Measurements from ENCODE around the gene SORCS2.

DNA sequence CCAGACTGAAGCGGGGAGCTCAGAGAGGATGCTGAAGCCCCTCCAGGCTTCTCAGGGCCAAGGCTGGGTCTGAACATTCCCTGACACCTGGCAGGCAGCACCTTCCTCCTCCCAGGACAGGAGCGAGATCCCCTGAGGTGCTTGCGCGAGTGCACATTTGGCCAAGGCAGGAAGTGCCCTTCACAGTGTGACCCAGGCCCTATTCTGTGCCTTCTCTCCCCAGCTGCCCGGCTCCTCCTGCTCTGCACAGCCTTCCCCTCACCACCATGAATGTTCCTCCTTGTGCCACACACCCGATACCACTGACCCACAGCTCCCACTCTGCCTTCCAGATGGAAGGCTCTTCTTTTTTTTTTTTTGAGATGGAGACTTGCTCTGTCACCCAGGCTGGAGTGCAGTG is 259.5 kb downstream of the SORCS2 start:
- TF ChIP-seq, protein P1, sequence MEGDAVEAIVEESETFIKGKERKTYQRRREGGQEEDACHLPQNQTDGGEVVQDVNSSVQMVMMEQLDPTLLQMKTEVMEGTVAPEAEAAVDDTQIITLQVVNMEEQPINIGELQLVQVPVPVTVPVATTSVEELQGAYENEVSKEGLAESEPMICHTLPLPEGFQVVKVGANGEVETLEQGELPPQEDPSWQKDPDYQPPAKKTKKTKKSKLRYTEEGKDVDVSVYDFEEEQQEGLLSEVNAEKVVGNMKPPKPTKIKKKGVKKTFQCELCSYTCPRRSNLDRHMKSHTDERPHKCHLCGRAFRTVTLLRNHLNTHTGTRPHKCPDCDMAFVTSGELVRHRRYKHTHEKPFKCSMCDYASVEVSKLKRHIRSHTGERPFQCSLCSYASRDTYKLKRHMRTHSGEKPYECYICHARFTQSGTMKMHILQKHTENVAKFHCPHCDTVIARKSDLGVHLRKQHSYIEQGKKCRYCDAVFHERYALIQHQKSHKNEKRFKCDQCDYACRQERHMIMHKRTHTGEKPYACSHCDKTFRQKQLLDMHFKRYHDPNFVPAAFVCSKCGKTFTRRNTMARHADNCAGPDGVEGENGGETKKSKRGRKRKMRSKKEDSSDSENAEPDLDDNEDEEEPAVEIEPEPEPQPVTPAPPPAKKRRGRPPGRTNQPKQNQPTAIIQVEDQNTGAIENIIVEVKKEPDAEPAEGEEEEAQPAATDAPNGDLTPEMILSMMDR (IDR thresholded peaks at IDR 0.05) = no peak
- TF ChIP-seq POLR2A (IDR thresholded peaks at IDR 0.05) = no peak
